ENCODE results near the gene OR10P1.

Gene OR10P1

GRCh38 chr12:55684761-55685370 lies 48.2 kb downstream of the OR10P1 start:
- DNase-seq (ENCODE audit: low read depth), result no peak

- DNase-seq (ENCODE audit: low read depth), result no peak
These were observed 49.0 kb downstream of the OR10P1 start for GRCh38 chr12:55685671-55686070.

DNA sequence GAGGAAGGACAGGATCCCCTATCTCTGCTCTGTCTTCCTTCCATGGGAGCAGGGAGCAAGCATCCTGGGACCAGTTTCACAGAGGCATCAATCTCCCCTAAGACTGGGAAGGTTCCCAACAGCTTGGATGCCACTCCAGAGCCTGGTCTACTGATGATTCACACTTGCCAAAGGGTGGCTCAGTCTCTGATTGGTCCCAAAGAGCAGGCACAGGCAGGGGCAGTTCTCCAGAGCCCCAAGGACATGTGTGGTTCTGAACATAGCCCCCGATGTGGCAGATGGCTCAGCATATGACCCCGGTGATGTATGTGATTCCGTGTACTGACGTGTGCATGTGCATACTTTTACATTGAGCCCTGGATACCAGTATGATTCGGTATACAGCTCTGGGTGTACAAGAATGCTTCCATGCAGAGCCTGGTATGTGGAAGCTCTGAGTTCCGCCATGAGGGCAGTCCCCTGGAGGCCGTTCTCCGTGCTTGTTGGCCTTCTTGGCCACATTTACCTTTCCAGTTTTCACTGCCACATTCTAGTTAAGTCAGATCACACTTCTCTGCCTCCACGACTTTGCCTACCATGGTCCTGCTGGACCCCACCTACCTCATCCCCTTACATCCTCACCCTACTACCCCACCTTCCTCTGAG lies 49.8 kb downstream of the OR10P1 start:
- no peak for DNase-seq (ENCODE audit: low read depth)

Data from activated T-cell treated with anti-CD3 and anti-CD28 coated beads for 24 hours (primary cell).